Activated CD8-positive, alpha-beta memory T cell treated with anti-CD3 and anti-CD28 coated beads, Interleukin-2, amount 50 U/mL, for 48 hours (primary cell): Measurements from ENCODE around the gene RBMS3.

ENCODE experiments used
- DNase-seq: peaks from one replicate; pipeline ENCODE4 v3.0.0-alpha.2; 2020

RBMS3 gene

DNA sequence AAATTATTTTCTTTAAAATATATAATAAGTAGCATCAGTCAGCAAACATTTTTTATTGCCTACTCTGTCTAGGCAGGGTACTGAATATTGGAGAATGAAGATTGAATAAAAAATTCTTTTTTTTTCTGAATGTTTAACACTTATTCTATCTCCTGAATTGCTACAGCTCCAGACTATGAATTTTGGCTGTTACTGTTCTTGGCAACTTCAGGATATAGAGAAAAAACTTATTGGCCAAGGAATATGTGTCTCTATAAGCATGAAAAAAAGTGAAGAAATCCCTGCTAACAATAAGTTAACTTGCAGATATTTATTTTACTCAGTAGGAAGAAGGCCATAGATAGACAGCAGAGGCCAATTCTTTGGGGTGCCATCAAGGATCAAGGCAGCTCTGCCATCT lies 309.6 kb downstream of the RBMS3 start:
- no peak for DNase-seq

DNA sequence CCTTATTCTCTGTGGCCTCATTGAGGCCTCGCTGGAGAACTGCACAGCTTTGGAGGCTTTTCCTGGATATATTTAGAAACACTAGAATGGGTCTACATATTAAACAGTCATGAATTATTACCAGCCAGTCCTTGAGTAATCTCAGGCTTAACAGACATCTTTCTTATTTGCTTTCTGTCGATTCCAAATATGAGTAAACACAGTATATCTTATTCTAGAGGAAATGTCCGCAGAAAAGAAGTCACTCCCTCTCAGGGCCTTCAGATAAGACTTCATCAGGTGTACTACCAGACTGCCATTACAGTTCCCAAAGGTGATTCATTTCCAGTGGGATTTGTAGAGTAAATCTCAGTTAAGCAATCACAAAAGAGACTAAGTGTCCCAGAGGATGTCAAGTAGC lies 310.7 kb downstream of the RBMS3 start:
- DNase-seq: no peak

DNA sequence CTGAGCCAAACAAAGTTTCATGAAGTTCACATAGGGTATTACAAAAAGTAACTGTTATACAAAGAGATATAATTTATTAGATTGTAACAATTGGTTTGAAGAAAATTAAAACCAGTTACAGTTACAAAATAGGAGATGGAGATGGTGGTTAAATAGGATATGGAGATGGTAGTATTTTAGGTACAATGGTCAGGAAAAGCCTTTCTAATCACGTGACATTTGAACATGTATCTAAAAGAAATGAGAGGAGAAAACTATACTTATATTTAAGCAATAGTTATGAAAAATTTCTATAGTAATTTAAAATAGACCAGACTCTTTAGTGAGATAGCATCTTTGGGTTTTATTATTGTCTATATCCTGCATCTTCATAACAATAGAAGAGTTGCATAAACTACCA lies 312.9 kb downstream of the RBMS3 start:
- no peak for DNase-seq

DNA sequence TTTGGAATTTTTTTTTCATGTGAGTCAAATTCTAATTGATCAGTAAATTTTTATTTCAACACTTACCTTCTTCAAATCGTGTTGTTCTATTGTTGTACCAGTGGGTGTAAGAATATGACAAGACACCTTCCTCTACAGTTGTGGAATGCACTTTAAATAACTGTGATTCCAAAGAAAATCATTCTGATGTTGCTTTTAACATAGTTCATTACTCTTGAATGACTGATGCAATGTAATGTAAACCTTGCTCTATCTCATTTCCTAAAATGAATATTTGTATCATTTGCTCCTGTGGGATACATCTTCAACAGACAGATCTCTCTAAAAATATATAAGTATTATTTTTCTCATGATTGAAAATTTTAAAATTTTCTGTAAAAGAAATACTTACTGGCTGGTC lies 313.4 kb downstream of the RBMS3 start:
- DNase-seq: no peak

DNA sequence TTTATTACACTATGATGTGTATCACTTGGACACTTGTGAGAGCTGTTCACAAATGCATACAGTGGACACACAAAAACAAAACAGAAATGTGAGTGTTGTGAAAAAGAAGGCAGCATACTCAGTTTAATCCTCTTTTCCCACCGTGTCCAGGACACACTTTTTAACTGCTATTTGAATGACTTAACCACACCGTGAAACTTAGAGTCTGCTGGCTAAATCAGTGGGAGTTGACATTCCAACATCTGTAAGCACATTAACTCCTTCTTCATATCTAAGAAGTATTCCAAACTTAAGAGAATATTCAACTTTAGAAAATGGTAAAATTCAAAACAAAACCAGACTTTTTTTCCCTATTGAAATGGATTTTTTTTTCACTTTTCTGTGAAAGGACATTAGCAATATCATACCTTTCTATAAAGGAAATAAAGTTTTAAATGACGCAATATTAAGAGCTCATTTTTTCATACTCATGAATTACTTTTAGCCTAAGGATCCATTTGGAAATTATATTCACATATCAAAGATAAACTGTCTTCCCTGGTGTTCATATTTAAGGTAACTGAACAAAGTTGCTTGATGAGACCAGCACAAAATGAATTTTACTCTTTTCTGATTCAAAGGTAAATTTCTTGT lies 316.6 kb downstream of the RBMS3 start:
- DNase-seq: no peak

DNA sequence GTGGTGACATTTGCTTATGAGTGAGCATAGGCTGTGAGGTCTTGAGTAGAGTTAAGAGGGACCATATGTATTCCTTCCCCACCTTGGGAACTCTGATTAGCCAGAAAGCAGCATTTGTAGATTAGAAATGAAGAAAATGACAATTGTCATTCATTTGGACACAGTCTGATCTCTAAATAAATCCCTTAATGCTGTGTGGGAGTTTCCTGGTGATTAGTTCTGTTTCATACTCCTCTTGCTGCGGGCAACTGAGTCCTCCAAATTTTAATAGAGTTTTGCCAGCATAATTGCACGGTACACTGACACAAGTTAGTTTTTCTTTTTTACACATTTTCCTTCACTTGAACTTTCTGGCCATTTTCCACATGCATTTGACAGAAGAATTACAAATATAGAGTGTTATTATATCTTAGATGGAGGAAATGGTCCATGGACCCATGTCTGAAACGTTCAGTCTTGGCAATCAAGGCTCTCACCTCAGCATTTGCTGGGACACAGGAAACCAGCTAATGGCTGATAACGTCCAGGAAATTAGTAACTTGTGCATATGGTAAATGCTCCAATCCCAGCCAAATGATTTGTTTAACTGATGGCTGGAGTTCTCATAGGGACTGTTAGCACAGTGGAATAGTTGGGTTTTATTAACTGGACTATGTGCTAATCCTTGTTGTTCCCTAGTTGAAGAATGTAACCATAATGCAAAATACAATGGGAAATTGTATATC lies 321.2 kb downstream of the RBMS3 start:
- DNase-seq: no peak

DNA sequence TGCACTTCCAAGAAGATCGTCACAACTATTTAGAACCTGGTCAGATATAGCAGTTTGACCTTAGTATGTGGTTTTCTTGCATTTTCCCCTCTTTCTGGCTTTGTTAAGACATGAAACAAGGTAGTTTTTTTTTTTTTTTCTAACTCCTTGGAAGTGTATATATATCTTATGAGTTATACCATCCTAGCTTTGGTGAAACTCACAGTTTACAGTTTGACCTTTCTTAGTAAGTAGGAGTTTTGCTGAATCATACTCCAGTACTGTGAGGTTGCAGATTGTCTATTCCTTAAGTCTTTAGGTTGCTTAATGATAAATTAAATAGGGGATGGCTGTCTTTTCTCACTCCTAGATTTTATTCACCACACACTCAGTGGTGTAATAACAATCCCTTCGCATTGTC lies 325.0 kb downstream of the RBMS3 start:
- no peak for DNase-seq

DNA sequence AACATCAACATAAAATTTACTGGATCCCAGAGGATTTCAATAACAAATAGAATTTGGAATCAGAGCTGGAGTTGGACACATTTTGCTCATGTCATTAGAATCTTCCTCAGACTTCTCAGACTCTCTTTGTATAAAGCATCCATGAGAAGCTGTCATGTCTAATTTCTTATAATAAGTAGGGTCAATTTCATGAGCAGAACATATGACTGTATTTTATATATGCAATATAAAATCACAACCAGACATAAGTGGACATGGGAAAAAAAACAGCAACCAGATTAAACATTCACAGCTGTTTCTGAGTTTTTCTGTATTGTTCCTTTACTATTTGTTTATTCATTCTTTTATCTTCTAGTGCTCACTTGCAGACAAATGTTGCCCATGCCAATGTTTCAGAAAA lies 325.5 kb downstream of the RBMS3 start:
- DNase-seq: no peak

DNA sequence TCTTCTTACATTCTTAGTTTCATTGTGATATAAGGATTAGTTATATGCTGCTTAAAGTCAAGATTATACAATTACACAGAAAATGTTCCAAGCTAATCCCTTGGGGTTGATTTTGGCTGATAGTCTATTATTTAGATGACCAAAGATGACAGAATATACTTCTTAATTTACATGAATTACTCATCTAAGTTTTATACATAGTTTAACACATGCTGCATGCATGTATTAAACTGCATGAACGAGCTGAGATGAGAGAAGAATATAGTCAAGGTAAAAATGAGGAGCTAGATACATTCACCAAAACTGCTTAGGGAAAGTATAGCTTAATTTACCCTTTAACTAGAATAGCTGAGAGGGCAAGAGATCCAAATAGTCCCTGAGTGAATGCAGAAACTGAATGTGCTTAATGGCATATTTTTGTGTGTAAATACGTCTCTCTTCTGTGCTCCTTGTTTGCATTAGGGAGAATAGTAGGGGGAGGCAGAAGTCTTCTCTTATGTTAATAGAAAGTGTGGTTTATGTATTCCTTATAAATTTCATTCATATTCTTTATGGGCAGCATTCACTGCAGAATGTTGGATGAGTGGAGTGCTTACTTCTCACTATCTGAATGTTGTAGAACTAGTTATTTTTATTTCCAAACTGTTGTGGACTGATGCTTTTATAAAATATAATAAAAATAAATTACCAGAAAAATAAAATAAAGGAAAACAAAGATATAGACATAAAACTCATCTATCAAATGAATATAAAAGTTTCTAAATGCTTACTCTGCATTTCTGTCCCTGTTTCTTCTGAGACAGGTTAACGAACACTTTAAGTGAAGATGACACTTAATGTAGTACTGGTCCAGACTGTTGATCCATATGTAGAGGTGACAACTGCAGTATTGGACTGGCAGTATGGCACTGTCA lies 327.8 kb downstream of the RBMS3 start:
- DNase-seq: no peak

DNA sequence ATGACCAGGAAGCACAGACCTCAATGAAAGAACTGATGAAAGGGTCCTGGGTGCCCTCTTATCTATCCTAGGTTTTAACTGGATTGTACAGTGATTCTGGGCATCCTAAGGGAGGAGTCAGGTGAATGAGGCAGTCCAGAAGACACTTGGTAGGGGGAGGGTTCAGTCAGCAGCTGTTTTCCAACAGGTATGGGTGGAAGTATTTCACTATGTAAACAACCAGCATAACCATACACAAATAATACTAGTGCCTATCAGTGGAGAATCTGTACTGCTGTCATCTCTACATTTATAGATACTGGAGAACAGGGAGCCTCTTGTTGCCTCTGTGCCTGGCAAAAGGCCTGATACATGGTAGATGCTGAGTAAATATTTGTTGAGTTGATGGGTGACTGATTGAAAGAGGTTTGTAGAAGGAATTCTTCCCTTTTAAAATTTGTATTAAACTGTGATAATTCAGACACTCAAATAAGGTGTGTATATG lies 328.5 kb downstream of the RBMS3 start:
- no peak for DNase-seq

DNA sequence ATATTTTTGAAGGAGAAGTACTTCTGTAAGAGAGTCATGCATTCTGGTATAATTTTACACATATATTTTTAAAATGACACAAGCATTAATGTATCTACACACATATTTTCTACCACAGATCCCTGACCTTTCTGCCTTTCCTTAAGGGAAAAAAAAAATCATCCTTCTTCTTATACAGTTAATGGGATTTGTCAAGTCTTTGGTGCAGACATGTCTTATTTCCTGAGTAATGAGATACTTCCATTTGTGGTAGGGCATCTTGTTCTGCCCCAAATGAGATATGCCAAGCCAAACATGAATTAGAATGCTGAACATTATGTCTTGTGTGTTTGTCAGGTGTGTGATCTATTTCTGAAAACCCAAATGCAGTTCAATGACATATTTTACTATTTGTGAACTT lies 329.9 kb downstream of the RBMS3 start:
- DNase-seq: no peak

DNA sequence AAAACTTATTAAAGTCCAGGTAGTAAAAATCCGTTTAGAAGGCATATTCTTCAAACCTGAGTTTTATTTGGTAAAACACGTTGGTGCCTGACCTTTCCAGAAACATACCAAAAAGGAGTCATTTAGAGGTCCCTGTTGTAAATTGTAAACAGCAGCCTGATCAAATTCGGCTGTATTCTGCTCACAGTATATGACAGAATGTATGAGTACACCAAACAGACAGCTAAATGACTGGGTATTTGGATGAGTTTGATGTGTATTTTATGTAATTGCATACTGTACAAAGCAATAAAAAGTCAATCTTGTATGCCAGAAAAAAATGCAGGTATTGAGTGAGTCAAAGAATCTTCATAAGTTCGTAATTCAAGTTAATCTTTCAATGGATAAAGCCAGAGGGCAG lies 330.4 kb downstream of the RBMS3 start:
- no peak for DNase-seq

DNA sequence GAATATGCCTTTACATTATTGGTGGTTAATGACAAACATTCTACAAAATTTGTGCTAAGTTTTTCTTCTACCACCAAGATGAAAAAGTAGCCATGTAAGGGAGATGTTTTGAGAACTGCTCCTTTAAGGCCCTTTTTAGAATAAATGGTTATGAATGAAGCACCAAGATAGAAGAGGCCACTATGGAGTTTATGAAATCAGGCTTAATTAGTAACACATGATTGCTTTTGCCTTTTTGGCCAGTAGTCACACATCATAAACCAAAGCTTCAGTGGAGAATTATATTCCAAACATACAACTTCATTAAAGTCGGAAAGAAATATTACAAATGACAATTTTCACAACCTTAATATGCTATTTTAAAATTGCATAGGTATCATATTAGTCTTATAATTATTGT lies 331.7 kb downstream of the RBMS3 start:
- DNase-seq: no peak

DNA sequence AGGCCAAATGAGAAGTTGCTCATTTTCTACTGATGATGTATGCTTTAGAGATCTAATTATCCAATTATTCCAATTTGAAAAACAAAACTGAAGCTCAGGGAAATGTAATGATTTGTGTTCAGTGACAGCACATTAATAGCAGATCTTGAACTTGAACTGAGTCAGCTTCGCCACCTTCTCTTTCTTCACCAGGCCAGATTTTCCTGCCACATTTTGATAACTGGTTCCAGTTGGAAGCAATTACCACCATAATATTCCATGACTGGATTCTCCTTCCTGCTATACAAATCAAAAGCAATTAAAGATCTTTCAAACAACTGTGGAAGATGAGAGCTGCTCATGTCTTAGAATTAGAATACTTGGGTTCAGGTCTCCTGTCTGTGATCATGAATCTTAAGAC lies 334.1 kb downstream of the RBMS3 start:
- DNase-seq: no peak

DNA sequence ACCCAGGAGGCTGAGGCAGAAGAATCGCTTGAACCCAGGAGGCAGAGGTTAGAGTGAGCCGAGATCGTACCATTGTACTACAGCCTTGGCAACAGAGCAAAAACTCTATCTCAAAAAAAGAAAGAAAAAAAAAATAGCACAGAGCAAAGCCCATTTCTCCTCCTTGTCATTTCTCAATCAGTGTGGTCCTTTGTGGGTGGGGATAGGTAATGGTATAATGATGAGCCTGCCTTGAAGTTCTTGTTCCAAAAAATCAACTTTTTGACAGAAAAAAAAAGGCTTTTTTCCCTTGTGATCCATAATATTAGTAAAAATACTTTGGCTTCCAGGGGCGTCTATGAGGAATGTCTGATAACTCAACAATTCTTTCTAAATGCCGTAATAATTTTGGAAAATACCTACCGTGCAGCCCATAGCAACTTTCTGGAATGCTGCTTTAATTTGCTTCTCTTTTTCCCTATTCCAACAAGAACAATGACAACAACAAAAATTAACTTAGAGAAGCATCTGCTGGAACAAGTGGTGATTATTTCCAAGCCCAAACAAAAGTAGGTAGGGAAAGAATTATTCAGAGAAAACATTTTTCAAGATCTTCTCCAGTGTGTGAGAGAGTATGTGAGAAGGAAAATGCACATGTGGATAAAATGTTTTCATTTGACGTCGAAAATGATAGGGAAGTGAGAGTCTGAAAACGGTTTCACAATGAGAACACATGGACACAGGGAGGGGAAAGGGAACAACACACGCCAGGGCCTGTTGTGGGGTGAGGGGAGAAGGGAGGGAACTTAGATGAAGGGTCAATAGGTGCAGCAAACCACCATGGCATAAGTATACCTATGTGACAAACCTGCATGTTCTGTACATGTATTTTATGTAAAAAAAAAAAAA lies 337.8 kb downstream of the RBMS3 start:
- no peak for DNase-seq

DNA sequence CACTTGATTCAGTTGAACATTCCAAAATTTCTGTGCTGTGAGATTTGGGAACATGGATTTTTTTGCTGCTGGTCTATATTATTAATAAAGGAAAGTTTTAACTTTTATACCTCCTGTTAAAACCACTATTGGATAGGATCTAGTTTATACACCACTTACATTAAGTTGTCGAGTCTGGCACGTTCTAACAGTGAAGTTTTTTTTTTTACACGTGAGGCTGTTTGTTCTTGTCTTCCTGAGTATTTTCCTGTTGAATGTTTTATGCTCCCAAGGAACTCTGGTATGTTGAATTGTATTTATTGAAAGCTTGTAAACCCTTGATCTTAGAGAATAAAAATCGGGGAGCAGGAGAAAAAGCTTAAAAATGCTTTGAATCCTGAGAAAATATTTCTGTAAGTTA lies 338.8 kb downstream of the RBMS3 start:
- no peak for DNase-seq

DNA sequence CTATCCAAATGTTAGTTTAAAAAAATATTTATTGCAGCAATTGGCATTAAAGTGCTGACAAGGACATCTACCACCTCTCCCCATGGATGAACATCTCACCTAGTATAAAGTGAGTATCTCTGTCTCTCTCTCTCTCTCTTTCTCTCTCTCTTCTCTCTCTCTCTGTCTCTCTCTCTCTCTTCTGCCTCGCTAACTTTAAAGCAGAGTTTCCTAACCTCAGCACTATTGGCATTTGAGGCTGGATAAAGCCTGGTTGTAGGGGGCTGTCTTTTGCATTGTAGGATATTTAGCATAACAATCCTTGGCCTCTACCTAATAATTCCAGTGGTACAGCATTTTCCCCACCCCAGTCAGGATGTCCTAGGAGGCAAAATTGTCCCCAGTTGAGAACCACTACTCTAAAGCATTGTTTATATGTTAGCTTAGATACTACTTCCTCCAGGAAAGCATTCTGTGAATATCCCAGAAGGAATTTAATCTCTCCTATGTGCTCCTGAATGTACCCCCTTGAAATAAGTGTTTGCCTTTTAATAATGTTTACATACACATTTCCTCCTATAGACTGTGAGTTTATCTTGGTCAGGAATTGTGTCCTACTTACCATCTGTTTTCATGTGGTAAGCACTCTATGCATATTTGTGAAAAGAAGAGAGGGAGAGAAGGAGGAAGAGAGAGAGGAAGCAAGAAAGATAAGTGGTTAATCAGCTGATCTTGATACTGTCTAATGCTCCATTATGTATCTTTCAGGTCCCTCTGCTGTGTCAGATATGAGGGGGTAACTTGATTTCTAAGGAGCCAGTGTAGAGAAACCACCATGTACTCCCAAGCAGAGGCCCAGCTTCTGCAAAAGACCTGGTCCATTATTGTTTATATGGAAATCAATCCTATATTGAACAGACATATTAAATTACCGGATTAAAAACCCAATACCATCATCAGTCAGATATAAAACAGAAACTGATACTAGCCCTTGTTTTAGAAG lies 346.6 kb downstream of the RBMS3 start:
- DNase-seq: no peak

DNA sequence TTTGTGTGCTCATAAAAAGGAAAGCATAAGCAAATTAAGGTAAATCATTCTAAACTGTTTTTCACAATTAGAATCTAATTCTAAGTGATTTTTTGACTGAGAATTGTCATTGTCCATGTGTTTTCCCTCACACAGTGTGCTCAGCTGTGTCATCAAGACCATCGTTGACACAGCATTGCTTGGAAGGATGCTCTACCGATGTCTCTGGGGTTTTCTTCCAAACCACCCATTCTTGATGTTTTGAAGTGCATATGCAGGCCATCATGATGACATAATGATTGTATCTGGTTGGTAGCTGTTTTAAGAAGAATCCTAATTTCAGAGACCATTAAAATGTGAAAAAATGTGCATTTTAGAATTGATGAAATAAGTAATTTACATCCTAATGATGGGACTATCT lies 347.9 kb downstream of the RBMS3 start:
- no peak for DNase-seq

DNA sequence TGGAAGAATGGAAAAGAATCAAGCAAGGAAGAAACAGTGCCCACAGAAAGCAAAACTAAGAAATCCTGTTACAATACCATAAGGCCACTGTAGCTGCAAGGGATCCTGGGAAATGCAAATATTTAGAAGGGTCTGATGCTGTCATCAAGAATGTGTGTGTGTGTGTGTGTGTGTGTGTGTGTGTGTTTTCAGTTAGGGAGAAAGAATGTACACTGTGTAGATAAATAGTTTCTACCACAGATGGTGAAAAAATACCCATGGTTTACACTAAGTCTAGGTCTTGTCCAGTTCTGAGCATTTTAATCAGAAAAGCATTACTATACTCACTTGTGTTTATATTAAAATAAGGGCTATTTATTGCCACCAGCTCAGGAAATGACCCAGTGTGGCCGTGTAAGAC lies 355.0 kb downstream of the RBMS3 start:
- no peak for DNase-seq

DNA sequence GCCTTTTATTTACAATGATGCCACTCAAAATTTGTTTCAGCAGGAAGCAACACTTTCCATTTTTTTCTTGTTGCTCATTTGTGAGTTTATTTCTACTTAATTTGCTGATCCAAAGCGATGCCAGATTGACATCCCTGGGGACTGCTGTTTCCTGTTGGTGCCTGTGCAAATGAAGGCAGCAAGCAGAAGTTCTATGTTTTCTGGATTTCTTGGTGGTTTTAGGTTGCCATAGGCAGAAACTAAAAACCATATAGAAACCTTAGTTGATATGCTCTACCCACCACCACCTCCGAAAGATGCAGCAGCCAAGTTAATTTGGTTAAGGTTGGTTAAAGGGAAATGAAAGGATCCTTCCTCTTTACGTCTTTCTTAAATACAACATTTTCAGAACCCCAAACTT lies 356.2 kb downstream of the RBMS3 start:
- DNase-seq: no peak

DNA sequence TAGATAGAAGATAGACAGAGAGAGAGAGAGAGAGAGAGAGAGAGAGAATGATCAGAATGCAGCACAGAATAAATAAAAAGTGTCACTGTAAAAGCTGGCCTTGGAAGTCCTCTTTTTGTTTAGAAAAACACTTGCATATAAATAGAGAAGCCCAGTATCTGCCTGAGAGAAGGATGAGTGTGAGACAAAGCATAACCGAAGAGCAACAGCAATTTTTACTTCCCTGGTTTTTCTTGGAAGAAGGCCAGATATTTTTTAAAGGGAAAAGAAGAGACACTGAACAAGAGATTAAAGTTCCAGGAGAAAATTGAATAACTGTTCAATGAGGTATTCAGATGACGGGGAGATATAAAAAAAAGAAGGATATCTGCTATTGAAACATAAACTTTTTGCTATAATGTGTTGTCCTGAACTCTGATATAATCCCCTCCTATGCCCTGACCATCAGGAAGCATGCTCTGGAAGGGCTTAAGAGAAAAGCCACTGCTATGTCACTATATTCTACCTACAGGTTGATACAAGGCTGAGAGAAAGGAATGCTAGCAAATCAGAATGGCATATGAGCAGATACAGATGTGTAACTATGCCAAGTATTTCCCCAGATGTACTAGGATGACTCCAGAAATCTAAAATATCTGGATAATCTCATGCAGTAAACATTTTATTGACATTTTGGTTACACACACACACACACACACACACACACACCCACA lies 358.9 kb downstream of the RBMS3 start:
- no peak for DNase-seq
